Mammary epithelial cell (primary cell): ENCODE measurements around the gene ZFYVE19.

Experiments
- CTCF ChIP-seq, 2 donors: IDR thresholded peaks in 1 of 2; conservative IDR thresholded peaks in 1 of 2; 2 replicates each; pipeline ENCODE4 v1.5.1; 2011 to 2012; ENCODE audit warnings: inconsistent platforms in 2 of 2, low read length in 2 of 2, mild to moderate bottlenecking in 2 of 2, control low read depth in 1 of 2, low read depth in 1 of 2; ENCODE audit not compliant: insufficient read depth in 1 of 2; ENCODE audit errors: extremely low read depth in 1 of 2
- EZH2 ChIP-seq: IDR thresholded peaks from 2 replicates; pipeline ENCODE4 v1.6.1; 2012; ENCODE audit warnings: low read length, inconsistent platforms, borderline replicate concordance

- TF ChIP-seq CTCF (conservative IDR thresholded peaks at IDR 0.05 in 1 of 2, IDR thresholded peaks at IDR 0.05 in 1 of 2; ENCODE audit: extremely low read depth in 1 of 2, insufficient read depth in 1 of 2, low read depth in 1 of 2, low read length in 2 of 2), result no peak
- TF ChIP-seq EZH2, result no peak
Measured at GRCh38 chr15:40759961-40760360, 46.9 kb upstream of the ZFYVE19 start.
